ENCODE results near the gene PRDM10.
"Not testable (repeated sequence)": the region's sequence is repeated elsewhere in the genome, so short reads cannot be mapped to it uniquely, and the experiment has no call there.

PRDM10 gene

GRCh38 chr11:129973068-129973467, 29.6 kb downstream of the PRDM10 start:
- H3K4me1 ChIP-seq (ENCODE audit: control insufficient read depth, insufficient read depth, low read length): peaks cover 4% of the 10 kb centered on the region
- no peaks in the 10 kb centered on the region for H3K36me3 ChIP-seq (ENCODE audit: control insufficient read depth, insufficient read depth, low read length)
- no peaks in the 10 kb centered on the region for H3K27me3 ChIP-seq (ENCODE audit: control insufficient read depth, insufficient read depth, low read length)
- no peak overlapping the region for H3K9ac ChIP-seq (ENCODE audit: low read depth, low read length)
- no peak overlapping the region for H3K4me3 ChIP-seq (ENCODE audit: low read depth, low read length)
- H3K9me3 ChIP-seq (ENCODE audit: control insufficient read depth, insufficient read depth, low read length): no peaks in the 10 kb centered on the region

GRCh38 chr11:129972611-129973010, 30.0 kb downstream of the PRDM10 start:
- Histone ChIP-seq H3K36me3 (ENCODE audit: control insufficient read depth, insufficient read depth, low read length) (no peaks in the 10 kb centered on the region), H3K4me3 (ENCODE audit: low read depth, low read length) (no peak overlapping the region), H3K27me3 (ENCODE audit: control insufficient read depth, insufficient read depth, low read length) (no peaks in the 10 kb centered on the region), H3K9me3 (ENCODE audit: control insufficient read depth, insufficient read depth, low read length) (no peaks in the 10 kb centered on the region), H3K4me1 (ENCODE audit: control insufficient read depth, insufficient read depth, low read length) (peaks cover 4% of the 10 kb centered on the region), H3K9ac (ENCODE audit: low read depth, low read length) (no peak overlapping the region)

GRCh38 chr11:129971856-129972255, 30.8 kb downstream of the PRDM10 start:
- not testable (repeated sequence) for H3K9ac ChIP-seq (ENCODE audit: low read depth, low read length)

GRCh38 chr11:129969920-129970319, 32.7 kb downstream of the PRDM10 start:
- Histone ChIP-seq H3K27me3 (ENCODE audit: control insufficient read depth, insufficient read depth, low read length) (no peaks in the 10 kb centered on the region), H3K9ac (ENCODE audit: low read depth, low read length) (no peak overlapping the region), H3K36me3 (ENCODE audit: control insufficient read depth, insufficient read depth, low read length) (no peaks in the 10 kb centered on the region), H3K4me1 (ENCODE audit: control insufficient read depth, insufficient read depth, low read length) (peaks cover 4% of the 10 kb centered on the region), H3K9me3 (ENCODE audit: control insufficient read depth, insufficient read depth, low read length) (no peaks in the 10 kb centered on the region), H3K4me3 (ENCODE audit: low read depth, low read length) (no peak overlapping the region)

More at GRCh38 chr11:129971856-129972255, 30.8 kb downstream of the PRDM10 start:
- not testable (repeated sequence) for H3K4me3 ChIP-seq (ENCODE audit: low read depth, low read length); H3K27me3 ChIP-seq (ENCODE audit: control insufficient read depth, insufficient read depth, low read length); H3K36me3 ChIP-seq (ENCODE audit: control insufficient read depth, insufficient read depth, low read length); H3K4me1 ChIP-seq (ENCODE audit: control insufficient read depth, insufficient read depth, low read length); H3K9me3 ChIP-seq (ENCODE audit: control insufficient read depth, insufficient read depth, low read length)

- H3K4me3 ChIP-seq (ENCODE audit: low read depth, low read length): no peak overlapping the region
- peaks cover 4% of the 10 kb centered on the region for H3K4me1 ChIP-seq (ENCODE audit: control insufficient read depth, insufficient read depth, low read length)
- H3K9ac ChIP-seq (ENCODE audit: low read depth, low read length): no peak overlapping the region
- no peaks in the 10 kb centered on the region for H3K27me3 ChIP-seq (ENCODE audit: control insufficient read depth, insufficient read depth, low read length)
- H3K36me3 ChIP-seq (ENCODE audit: control insufficient read depth, insufficient read depth, low read length): no peaks in the 10 kb centered on the region
- no peaks in the 10 kb centered on the region for H3K9me3 ChIP-seq (ENCODE audit: control insufficient read depth, insufficient read depth, low read length)
Measured at GRCh38 chr11:129968591-129969419, 33.8 kb downstream of the PRDM10 start.

GRCh38 chr11:129967996-129968395, 34.6 kb downstream of the PRDM10 start:
- no peaks in the 10 kb centered on the region for H3K36me3 ChIP-seq (ENCODE audit: control insufficient read depth, insufficient read depth, low read length)
- no peak overlapping the region for H3K4me3 ChIP-seq (ENCODE audit: low read depth, low read length)
- peaks cover 4% of the 10 kb centered on the region for H3K4me1 ChIP-seq (ENCODE audit: control insufficient read depth, insufficient read depth, low read length)
- no peaks in the 10 kb centered on the region for H3K9me3 ChIP-seq (ENCODE audit: control insufficient read depth, insufficient read depth, low read length)
- H3K9ac ChIP-seq (ENCODE audit: low read depth, low read length): no peak overlapping the region
- H3K27me3 ChIP-seq (ENCODE audit: control insufficient read depth, insufficient read depth, low read length): no peaks in the 10 kb centered on the region

GRCh38 chr11:129965248-129965647, 37.4 kb downstream of the PRDM10 start:
- H3K9me3 ChIP-seq (ENCODE audit: control insufficient read depth, insufficient read depth, low read length): no peaks in the 10 kb centered on the region
- H3K36me3 ChIP-seq (ENCODE audit: control insufficient read depth, insufficient read depth, low read length): no peaks in the 10 kb centered on the region
- no peak overlapping the region for H3K4me3 ChIP-seq (ENCODE audit: low read depth, low read length)
- no peaks in the 10 kb centered on the region for H3K4me1 ChIP-seq (ENCODE audit: control insufficient read depth, insufficient read depth, low read length)
- H3K27me3 ChIP-seq (ENCODE audit: control insufficient read depth, insufficient read depth, low read length): no peaks in the 10 kb centered on the region
- H3K9ac ChIP-seq (ENCODE audit: low read depth, low read length): no peak overlapping the region

GRCh38 chr11:129960216-129961214, 42.1 kb downstream of the PRDM10 start:
- Histone ChIP-seq H3K4me3 (ENCODE audit: low read depth, low read length) (no peak overlapping the region), H3K9me3 (ENCODE audit: control insufficient read depth, insufficient read depth, low read length) (no peaks in the 10 kb centered on the region), H3K36me3 (ENCODE audit: control insufficient read depth, insufficient read depth, low read length) (no peaks in the 10 kb centered on the region), H3K4me1 (ENCODE audit: control insufficient read depth, insufficient read depth, low read length) (no peaks in the 10 kb centered on the region), H3K27me3 (ENCODE audit: control insufficient read depth, insufficient read depth, low read length) (no peaks in the 10 kb centered on the region), H3K9ac (ENCODE audit: low read depth, low read length) (no peak overlapping the region)

GRCh38 chr11:129959687-129960086, 42.9 kb downstream of the PRDM10 start:
- Histone ChIP-seq H3K27me3 (ENCODE audit: control insufficient read depth, insufficient read depth, low read length) (no peaks in the 10 kb centered on the region), H3K9me3 (ENCODE audit: control insufficient read depth, insufficient read depth, low read length) (no peaks in the 10 kb centered on the region), H3K9ac (ENCODE audit: low read depth, low read length) (no peak overlapping the region), H3K4me1 (ENCODE audit: control insufficient read depth, insufficient read depth, low read length) (no peaks in the 10 kb centered on the region), H3K4me3 (ENCODE audit: low read depth, low read length) (no peak overlapping the region), H3K36me3 (ENCODE audit: control insufficient read depth, insufficient read depth, low read length) (no peaks in the 10 kb centered on the region)

GRCh38 chr11:129955282-129955681, 47.4 kb downstream of the PRDM10 start:
- Histone ChIP-seq H3K4me3 (ENCODE audit: low read depth, low read length) (no peak overlapping the region), H3K27me3 (ENCODE audit: control insufficient read depth, insufficient read depth, low read length) (no peaks in the 10 kb centered on the region), H3K9me3 (ENCODE audit: control insufficient read depth, insufficient read depth, low read length) (no peaks in the 10 kb centered on the region), H3K4me1 (ENCODE audit: control insufficient read depth, insufficient read depth, low read length) (no peaks in the 10 kb centered on the region), H3K9ac (ENCODE audit: low read depth, low read length) (no peak overlapping the region), H3K36me3 (ENCODE audit: control insufficient read depth, insufficient read depth, low read length) (no peaks in the 10 kb centered on the region)

- H3K4me3 ChIP-seq (ENCODE audit: low read depth, low read length); H3K27me3 ChIP-seq (ENCODE audit: control insufficient read depth, insufficient read depth, low read length); H3K4me1 ChIP-seq (ENCODE audit: control insufficient read depth, insufficient read depth, low read length); H3K36me3 ChIP-seq (ENCODE audit: control insufficient read depth, insufficient read depth, low read length); H3K9me3 ChIP-seq (ENCODE audit: control insufficient read depth, insufficient read depth, low read length); H3K9ac ChIP-seq (ENCODE audit: low read depth, low read length): not testable (repeated sequence)
Measured at GRCh38 chr11:129954703-129955102, 47.9 kb downstream of the PRDM10 start.

All from iPS-15b (cell line).